ENCODE data around the gene SLC7A7.
"Not testable (repeated sequence)": the region's sequence is repeated elsewhere in the genome, so short reads cannot be mapped to it uniquely, and the experiment has no call there.

SLC7A7 gene

DNA sequence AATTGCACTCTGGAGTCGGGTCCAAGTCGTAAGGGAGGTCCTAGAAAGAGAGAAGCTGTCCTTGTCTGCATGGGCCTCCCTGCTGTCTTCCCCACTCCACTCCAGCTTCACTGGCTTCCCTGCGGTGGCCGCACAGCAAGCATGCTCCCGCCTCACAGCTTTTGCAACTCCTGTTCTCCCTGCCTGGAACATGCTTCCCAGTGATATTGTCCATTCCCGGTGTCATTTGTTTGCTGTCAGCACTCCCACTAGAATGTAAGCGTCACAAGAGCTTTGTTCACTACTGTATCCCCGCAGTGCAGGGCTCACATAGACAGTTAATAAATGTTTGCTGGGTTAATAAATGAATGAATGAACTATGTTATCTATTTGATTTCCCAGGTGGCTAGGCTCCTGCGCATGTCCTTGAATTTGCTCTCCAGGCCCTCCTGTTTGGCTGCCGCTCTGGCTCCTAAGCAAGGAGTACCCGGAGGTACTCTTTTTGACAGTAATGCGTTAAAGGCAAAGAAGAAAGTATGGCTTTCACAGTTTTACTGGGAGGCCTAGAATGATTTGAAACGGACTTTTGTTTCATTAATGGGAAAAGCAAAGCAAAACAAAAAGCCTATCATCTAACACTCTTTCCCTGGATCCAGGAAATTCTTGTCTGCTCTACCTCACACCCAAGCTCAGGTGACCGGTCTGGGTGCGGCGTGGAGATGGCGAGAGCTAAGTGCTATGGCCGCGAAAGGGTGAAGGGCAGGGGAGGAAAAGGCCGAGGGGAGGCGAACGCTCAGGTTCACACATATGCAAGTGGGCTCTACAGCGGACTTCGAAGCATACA, 6.2 kb upstream of the SLC7A7 start:
- no peak for DNase-seq (ENCODE audit: low read depth in 2 of 2)

DNA sequence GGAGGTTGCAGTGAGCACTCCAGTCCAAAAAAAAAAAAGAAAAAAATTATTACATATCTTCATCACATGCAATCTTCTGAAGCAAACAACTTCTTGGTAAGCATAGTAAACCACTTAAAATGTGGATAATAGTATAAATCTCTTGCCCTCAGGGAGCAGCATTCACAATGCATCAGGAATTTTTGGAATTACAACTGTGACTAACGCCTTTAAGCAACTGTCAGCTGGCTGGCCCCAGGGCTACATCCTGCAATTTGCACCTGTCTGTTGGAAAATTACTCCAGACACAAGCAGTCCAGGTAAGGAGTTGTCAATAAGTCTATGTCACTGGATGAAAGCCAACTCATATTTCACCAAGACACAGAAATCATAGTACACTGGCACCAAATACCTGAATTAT, 5.5 kb upstream of the SLC7A7 start:
- DNase-seq (ENCODE audit: low read depth in 2 of 2) = no peak

DNA sequence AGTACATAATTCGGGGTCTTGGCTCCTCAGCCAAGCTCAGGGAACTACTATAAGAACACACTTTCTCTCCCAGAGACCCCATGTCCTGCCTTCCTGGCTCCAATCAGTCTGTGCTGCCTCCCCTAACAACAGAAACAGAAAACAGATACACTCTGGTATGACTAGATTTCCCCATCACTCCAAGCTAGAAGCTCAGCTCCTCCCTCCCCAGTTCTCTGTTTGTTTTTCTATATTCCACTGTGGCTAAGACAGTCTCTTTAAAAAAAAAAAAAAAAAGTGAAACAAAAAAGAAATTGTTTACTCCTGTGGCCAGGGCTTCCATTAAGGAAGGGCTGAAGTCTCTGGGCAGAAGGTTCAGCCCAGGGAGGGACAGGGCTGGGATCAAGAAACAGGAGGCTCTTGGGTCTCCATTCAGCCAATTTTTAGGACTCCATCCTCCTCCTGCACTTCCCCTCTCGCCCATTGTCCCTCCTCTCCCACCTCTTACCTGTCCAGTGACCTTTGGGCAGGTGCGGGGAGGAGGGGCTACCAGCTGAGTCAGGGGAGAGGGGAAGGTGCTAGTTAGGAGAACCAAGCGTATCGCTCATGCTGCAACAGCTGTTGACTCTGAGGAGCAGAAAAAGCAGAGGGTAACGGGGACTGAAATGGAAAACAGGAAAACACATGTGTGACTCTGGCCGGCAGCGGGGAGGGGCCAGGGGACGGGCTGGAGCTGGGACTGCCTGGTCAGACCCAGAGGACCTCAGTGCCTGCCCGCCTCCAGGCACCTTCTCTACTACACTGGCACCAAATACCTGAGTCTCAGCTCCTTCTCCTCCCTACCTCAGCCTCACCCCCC, 4.1 kb upstream of the SLC7A7 start:
- DNase-seq (ENCODE audit: low read depth in 2 of 2) = no peak

DNA sequence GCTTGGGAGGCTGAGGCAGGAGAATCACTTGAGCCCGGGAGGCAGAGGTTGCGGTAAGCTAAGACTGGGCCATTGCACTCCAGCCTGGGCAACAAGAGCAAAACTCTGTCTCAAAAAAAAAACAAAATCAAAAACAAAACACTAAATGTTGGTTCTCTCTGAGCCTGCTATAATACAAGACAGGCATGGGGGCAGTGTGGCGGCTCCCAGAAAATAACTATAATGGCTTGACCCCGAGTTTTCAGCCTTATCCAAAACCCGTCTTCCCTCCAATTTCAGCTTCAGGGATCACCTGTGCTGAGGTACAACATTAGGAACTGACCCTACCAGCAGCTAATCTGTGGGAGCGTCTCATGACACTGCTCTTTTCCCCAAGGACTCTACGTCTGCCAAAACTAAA, 862 bp downstream of the SLC7A7 start:
- DNase-seq (ENCODE audit: low read depth in 2 of 2) = no peak

DNA sequence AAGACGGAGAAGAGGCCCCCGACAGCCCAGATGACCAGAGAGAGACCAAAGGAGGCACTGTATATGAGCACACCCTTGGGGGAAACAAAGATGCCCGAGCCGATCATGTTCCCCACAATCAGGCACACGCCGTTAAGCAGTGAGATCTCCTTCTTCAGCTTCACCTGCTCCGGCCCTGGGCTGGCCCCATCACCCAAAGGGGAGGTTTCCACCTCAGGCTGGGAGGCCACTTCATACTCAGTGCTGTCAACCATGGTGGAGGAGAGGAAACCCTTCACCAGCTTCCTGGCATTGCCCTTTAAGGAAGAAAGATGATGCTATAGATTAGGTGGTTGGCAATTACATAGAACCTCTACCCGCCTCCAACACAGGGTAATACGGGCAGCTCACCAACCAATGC, 2.1 kb downstream of the SLC7A7 start:
- DNase-seq (ENCODE audit: low read depth in 2 of 2) = no peak

DNA sequence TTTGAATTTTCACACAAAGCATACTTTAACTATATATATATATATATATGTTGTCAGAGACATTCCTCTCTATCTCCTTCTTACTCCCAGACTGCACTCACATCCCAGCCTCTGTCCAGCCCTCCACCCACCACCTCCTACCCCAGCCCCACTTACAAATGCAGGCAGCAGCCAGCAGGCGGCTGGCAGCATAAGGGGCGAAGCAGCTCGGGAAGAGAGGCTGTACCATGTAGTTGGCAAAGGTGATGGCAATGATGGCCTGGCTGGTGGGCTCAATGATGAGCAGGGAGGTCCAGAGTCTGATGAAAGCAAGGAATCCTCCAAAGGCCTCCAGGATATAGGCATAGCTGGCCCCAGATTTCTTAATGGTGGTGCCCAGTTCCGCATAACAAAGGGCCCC, 2.5 kb downstream of the SLC7A7 start:
- DNase-seq (ENCODE audit: low read depth in 2 of 2) = no peak

DNA sequence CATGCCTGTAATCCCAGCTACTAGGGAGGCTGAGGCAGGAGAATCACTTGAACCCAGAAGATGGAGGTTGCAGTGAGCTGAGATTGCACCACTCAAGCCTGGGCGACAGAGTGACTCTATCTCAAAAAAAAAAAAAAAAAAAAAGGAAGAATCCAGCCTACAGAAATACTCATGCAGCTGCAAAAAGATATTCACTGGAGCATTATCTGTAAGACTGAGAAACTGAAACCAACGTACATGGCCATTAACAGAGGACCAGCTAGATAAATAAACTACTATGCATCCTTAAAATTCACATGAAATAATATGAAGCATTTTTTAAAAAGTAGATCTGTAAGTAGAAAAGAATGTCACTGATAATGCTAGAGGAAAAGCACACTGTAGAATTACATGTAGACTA, 3.5 kb downstream of the SLC7A7 start:
- no peak for DNase-seq (ENCODE audit: low read depth in 2 of 2)

DNA sequence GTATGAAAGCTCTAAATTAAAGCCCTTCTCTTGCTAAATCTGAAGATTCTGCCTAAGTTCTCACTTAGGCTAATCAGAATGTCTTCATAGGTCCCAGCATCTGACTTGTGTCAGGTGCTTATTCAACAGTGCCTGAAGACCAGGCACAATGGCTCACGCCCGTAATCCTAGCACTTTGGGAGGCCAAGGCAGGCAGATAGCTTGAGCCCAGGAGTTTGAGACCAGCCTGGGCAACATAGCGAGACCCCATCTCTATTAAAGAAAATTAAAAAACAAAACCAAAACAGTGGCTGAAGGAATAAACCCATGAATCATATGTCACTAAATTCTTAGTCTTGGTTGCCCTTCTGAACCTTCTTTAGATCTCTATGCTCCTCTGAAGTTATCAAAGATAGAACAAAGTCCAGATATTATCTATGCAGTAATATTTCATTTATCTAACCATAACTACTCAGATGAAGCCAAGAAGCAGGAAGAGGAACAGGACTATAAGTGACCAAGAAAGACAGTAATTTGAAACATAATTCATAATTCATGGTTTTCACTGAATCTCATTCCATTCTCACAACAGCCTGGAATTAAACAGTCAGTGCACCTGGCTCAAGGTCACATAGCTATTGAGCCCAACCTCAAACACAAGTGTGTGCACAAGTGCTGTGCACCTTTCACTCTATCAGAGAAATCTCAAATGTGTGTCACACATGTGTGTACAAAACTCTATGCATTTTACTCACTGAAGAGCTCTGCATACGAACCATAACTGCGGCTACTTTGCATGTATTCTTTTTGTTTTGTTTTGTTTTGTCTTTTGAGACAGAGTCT, 6.6 kb downstream of the SLC7A7 start:
- no peak for DNase-seq (ENCODE audit: low read depth in 2 of 2)

DNA sequence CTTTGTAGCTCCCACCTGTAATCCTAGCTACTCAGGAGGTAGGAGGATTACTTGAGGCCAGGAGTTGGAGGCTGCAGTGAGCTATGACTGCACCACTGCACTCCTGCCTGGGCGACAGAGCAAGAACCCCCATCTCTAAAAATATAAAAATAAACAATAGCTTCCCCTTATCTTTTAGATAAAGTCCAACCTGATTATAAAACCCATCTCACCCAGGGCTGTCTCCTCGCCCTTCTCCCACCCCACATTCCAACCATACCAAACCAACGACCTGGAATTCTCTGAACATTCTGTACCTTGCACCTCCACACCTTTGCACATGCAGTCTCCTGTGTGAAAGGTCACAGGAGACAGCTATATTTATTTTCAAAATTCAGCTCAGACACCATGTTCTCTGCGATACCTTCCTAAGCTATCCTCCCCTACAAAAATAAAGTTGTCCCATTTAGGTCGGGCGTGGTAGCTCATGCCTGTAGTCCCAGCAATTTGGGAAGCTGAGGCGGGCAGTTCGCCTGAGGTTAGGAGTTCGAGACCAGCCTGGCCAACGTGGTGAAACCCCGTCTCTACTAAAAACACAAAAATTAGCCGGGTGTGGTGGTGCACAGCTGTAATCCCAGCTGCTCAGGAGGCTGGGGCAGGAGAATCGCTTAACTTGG, 7.7 kb downstream of the SLC7A7 start:
- no peak for DNase-seq (ENCODE audit: low read depth in 2 of 2)

DNA sequence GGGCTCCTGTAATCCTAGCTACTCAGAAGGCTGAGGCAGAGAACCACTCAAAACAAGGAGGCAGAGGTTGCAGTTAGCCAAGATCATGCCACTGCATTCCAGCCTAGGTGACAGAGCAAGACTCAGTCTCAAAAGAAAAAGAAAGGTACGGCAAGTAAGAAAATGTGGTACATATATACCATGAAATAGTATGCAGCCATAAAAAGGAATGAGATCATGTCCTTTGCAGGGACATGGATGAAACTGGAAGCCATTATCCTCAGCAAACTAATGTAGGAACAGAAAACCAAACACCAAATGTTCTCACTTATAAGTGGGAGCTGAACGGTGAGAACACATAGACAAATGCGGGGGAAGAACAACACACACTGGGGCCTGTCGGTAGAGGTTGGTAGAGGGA, 10.0 kb downstream of the SLC7A7 start:
- DNase-seq (ENCODE audit: low read depth in 2 of 2) = not testable (repeated sequence)

DNA sequence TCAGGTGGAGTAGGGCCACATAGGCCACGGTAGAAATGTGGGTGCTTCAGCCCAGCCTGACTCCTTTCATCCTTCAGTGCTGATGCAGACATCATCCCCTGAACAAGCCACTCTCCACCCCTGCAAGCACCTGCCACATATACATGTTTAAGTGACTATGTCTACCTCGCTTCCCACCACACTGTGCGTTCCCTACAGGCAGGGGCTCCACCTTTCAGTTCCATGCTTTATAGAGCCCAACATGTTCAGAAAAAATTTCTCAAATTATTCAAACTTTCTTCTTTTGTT, 11.6 kb downstream of the SLC7A7 start:
- DNase-seq (ENCODE audit: low read depth in 2 of 2) = no peak

DNA sequence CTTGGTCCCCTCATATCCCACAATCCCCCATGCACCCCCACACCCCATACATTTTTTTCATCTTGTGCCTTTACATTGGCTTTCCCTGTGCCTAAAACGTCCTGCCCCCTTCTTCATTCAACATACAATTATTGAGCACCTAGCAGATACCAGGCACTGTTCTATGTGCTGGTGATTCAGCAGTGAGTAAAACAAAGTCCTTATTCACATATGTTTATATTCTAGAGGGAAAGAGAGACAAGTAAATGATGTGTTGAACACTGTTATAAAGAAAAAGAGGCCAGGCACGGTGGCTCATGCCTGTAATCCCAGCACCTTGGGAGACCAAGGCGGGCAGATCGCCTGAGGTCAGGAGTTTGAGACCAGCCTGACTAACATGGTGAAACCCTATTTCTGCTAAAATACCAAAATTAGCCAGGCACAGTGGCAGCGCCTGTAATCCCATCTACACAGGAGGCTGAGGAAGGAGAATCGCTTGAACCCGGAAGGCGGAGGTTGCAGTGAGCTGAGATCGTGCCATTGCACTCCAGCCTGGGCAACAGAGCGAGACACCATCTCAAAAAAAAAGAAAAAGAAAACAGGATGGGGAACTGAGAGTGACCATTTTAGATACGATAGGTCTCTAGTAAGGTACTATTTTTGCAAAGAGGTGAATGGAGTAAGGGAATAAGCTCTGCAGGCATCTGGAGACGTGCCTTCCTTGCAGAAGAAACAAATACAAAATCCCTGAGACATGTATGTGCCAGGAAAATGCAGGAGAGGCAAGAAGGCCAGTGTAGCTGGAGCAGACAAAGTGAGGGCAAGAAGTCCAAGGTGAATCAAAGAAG, 12.2 kb downstream of the SLC7A7 start:
- DNase-seq (ENCODE audit: low read depth in 2 of 2) = no peak

DNA sequence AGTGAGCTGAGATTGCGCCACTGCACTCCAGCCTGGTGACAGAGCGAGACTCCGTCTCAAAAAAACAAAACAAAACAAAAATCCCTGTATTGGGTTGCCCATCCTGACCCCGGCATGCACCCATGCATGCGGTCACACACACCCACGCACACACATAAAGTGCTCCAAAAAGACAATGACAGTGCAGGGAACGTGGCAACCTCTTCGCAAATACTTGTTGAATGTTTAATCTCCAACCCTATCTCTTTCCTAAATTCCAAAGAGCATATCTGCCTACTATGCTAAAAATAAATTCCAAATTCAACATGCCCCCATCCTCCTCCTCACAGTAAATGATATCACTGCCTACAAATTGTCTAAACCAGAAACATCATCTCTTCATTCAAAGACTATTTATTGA, 13.5 kb downstream of the SLC7A7 start:
- no peak for DNase-seq (ENCODE audit: low read depth in 2 of 2)

DNA sequence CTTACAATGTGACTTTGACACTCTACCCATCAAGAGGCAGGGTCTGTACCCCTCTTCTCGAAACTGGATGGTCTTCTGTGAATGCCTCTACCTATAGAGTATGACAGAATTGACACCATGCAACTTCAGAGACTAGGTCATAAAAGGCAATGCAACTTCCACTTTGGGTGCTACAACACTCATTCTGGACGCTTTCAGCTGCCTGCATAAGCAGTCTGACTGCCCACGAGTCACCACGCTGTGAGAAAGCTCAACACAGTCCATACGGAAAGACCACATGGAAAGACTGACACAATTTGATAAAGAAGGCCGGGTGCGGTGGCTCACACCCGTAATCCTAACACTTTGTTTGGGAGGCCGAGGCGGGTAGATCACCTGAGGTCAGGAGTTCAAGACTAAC, 14.9 kb downstream of the SLC7A7 start:
- DNase-seq (ENCODE audit: low read depth in 2 of 2) = no peak

DNA sequence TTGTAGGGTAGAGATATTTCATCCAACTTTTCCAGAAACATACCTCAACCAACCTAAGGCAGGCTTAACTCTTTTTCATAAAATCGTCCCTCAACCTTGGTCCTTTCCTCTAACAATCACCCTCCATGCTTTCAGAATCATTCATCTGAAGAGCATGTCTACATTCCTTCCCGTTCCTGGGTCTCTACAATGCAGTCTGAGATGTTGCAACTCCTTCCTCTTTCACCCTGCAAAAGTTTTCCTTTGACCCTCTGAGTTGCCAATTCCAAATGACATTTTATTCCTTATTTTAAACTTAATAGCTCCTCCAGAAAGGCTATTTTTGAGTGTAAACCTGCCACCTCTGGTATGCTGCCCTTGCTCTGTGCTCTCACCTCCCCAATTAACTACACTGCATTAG, 16.7 kb downstream of the SLC7A7 start:
- DNase-seq (ENCODE audit: low read depth in 2 of 2) = no peak

DNA sequence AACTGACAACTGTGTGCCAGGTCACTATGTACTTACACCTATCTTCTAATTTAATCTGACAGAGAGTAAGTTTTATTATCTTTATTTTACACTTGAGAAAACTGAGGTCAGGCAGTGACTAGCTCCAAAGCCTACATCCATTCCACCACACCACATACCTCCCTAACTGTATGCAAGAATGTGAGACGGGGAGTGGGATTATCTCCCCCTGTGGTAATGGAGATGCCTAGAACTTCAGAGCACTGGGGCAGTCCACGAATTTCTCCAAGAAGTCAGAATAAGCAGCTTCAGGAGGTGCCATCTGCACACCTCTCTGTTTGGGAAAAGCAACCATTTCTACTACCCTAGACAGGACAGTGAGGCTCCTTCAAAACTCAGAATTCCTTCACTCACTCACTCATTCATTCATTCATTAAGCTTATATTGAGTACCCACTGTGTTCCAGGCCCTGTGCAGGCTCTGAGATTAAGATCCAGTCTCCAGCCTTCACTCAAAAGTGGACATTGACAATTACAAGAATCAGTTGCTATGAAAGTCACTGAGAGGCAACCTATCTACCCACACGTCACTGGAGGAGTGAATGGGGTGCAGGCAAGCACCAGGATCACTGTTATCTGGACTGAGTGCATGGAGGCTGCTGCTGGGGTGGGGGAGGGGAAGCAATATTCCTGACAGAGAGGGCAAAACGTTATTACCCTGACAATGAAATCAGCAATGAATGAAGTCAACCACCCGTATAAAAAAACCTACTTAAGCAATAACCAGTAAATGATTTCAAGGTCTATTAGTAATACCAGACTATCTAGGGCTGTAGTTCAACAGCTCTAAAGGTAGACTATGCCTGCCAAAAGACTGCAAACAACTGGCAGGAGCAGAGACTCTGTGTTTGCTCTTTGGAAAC, 18.0 kb downstream of the SLC7A7 start:
- DNase-seq (ENCODE audit: low read depth in 2 of 2) = no peak

DNA sequence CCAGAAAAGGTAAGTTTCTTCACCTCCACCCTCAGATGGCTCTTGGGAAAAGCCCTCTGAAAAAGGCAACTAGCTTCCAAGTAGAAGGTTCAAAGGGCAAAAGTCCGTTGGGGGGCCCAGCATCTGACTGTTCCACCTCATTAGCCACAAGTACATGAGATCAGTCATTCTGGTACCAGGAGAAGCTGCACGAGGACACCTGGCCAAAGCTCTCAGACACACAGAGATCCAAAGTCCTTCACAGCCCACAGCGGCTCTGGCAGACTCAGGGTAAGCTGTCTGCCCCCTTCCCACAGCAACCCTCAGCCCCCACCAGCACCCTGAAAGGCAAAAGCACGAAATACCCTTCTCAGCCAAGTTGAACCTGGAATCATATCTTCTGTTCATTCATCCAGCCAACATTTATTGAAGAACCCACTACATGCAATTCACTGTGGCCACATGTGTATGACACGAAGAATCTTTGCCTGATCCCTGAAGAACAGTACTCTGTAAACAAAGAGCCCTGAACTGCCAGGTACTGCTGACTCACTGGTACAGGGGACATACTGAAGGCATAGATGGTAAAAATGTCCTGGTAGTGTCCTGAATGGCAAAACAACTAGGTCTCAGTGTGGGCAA, 19.0 kb downstream of the SLC7A7 start:
- DNase-seq (ENCODE audit: low read depth in 2 of 2) = no peak

DNA sequence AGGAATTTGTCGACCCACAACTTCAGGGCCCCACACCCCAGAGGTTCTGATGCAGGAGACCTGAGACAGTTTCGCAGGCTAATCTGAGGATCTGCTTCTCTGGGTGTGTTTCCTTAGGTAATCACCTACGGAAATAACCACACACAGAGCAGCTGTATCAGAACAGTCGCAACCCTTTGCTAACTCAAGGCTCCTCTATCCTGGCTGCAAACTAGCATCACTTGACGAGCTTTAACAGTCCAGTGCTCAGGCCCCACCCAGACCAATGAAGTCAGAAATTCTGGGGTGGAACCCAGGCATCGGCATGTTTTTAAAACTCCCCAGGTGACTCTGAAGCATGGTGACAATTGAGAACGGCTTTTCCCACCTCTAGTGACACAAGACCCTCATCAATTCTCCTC, 20.7 kb downstream of the SLC7A7 start:
- no peak for DNase-seq (ENCODE audit: low read depth in 2 of 2)

DNA sequence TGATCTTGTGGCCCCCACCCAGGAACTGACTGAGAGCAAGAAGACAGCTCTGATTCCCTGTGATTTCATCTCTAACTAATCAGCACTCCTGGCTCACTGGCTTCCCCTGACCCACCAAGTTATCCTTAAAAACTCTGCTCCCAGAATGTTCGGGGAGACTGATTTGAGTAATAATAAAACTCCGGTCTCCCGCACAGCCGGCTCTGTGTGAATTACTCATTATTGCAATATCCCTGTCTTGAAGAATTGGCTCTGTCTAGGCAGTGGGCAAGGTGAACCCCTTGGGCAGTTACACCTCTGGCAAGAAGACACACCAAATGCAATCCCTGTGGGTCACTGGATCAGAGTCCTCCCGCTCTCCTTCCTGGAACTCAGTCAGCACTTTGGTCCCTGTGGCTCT, 21.3 kb downstream of the SLC7A7 start:
- DNase-seq (ENCODE audit: low read depth in 2 of 2) = no peak

DNA sequence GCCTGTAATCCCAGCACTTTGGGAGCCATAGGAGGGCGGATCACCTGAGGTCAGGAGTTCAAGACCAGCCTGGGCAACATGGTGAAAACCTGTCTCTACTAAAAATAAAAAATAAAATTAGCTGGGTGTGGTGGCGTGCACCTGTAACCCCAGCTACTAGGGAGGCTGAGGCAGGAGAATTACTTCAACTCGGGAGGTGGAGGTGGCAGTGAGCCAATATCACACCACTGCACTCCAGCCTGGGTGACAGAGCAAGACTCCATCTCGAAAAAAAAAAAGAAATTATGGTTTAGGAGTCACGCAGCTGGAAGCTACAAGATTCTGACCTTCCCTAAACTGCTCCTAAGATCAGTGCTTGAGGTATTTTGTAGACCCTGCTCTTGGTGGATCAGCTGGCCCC, 21.7 kb downstream of the SLC7A7 start:
- not testable (repeated sequence) for DNase-seq (ENCODE audit: low read depth in 2 of 2)

Measured in stimulated activated CD8-positive, alpha-beta memory T cell treated with anti-CD3 and anti-CD28 coated beads, Interleukin-15, amount 100 ng/mL, for 48 hours (primary cell).